ENCODE data around the gene NPR1.

The NPR1 gene

GRCh38 chr1:153651771-153652170 is 26.7 kb upstream of the NPR1 start:
- TF ChIP-seq ZFX (IDR thresholded peaks at IDR 0.05) = no peak
- TF ChIP-seq CTCF (conservative IDR thresholded peaks at IDR 0.05) = no peak
- H3K27ac ChIP-seq = no peak overlapping the region

GRCh38 chr1:153652805-153653500 is 25.5 kb upstream of the NPR1 start:
- no peak overlapping the region; the same call in 1 of the 2 replicates for H3K27ac ChIP-seq
- TF ChIP-seq CTCF (conservative IDR thresholded peaks at IDR 0.05) (no peak), ZFX (IDR thresholded peaks at IDR 0.05) (no peak)

- H3K27ac ChIP-seq = no peak overlapping the region
- no peak for TF ChIP-seq CTCF (conservative IDR thresholded peaks at IDR 0.05)
- TF ChIP-seq ZFX (IDR thresholded peaks at IDR 0.05) = no peak
Measured at GRCh38 chr1:153655333-153655732, 23.2 kb upstream of the NPR1 start.

- TF ChIP-seq CTCF (conservative IDR thresholded peaks at IDR 0.05) (no peak), ZFX (IDR thresholded peaks at IDR 0.05) (peak; percentile 85; the same call in 1 of the 2 replicates)
- H3K27ac ChIP-seq = peak within 1 kb of the TSS; percentile 75
Measured at GRCh38 chr1:153658400-153659174, 19.9 kb upstream of the NPR1 start, which contains the start of gene SNAPIN. Gene SNAPIN, plus strand, starts transcription at chr1:153658703. Its CDS starts 41 bp downstream, at chr1:153658744.

- TF ChIP-seq ZFX (IDR thresholded peaks at IDR 0.05) (no peak), CTCF (conservative IDR thresholded peaks at IDR 0.05) (no peak)
- H3K27ac ChIP-seq = peak overlapping the region; percentile 75
Measured at GRCh38 chr1:153659175-153659534, 19.3 kb upstream of the NPR1 start.

GRCh38 chr1:153659656-153660055 is 18.8 kb upstream of the NPR1 start:
- TF ChIP-seq CTCF (conservative IDR thresholded peaks at IDR 0.05) = no peak
- TF ChIP-seq ZFX (IDR thresholded peaks at IDR 0.05) = no peak
- H3K27ac ChIP-seq = peak overlapping the region; percentile 75

- H3K27ac ChIP-seq = no peak overlapping the region
- TF ChIP-seq CTCF (conservative IDR thresholded peaks at IDR 0.05) = no peak
- TF ChIP-seq ZFX (IDR thresholded peaks at IDR 0.05) = no peak
Measured at GRCh38 chr1:153661111-153661708, 17.3 kb upstream of the NPR1 start.

All from C4-2B (cell line).